HPDE6-E6E7 (cell line): ENCODE data around the gene TIAM2.
"Not testable (repeated sequence)": the region's sequence is repeated elsewhere in the genome, so short reads cannot be mapped to it uniquely, and the experiment has no call there.

Experiments used
- DNase-seq: peaks from one replicate; pipeline ENCODE4 v3.0.0; 2011; ENCODE audit warnings: missing footprints; ENCODE audit errors: extremely low spot score

TIAM2 gene

DNA sequence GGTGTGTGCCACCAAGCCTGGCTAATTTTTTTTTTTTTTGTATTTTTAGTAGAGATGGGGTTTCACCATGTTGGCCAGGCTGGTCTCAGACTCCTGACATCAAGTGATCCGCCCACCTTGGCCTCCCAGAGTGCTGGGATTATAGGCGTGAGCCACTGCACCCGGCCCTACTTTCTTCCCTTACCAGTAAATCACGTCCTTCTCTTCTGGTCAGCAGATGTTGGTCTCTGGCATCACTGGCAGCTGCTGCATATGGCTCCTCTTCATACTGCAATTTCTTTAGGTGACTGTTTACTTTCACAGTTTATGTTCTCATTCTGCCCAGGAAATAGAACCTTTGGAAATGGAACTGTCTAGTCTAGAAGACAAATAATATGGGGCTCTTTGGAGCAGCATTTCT is 235.9 kb downstream of the TIAM2 start:
- DNase-seq: not testable (repeated sequence)

GRCh38 chr6:155232848-155233247 is 237.7 kb downstream of the TIAM2 start:
- no peak for DNase-seq

GRCh38 chr6:155234167-155234566 is 239.1 kb downstream of the TIAM2 start:
- no peak for DNase-seq

- DNase-seq: no peak
Observed at GRCh38 chr6:155234687-155235086, 239.6 kb downstream of the TIAM2 start.

- no peak for DNase-seq
Observed at GRCh38 chr6:155235087-155235486, 240.0 kb downstream of the TIAM2 start.

- DNase-seq: no peak
Observed at GRCh38 chr6:155237613-155238012, 242.5 kb downstream of the TIAM2 start.

DNA sequence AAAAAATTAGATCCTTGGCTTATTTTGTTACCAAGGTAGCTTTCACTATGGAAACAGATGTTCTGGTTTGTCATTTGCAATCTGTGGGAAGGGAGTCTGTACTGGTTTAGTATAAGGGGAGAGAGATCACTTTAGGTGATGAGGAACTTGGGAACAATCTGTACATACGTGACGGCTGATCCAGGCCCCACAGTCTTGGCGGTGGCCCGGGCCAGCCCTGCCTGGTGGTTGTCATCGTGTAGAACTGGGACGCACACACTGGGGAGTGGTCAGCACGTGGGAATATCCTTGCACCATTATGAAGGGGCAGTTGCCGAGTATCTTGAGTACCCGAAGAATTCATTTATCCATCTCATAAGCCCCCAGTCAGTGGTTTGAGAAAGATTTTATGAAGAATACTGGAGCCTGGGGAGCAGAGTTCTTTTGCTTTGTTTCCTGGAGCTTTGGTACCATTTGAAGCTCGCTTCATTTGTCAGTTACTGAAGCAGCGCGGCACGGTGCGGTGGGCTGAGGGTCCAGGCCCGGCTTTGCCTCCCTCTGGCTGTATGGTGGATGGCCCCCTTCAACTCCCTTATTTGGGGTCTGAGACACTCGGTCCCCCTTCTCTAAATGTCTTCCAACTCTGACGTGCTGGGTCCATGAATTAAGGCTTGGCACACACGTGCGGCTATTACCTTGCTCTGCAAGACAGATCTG is 245.9 kb downstream of the TIAM2 start:
- no peak for DNase-seq

DNA sequence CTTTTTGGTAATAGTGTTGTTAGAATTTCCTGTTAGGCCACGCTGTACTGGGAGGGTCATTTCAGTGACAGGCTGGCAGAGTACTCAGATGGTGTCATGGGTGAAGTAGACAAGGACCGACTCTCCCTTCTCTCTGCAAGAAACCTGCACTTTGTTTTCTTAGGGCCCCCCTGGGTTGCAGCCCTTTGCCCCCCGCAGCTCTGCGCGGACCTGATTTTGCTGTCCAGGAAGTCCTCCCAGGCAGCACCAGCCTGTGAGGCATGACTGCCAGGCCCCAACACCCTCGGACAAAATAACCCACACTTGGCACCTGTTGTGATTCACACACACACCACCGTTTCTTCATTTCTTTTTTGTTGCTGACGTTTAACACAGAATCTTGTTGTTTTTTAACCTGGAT is 246.9 kb downstream of the TIAM2 start:
- DNase-seq: no peak

DNA sequence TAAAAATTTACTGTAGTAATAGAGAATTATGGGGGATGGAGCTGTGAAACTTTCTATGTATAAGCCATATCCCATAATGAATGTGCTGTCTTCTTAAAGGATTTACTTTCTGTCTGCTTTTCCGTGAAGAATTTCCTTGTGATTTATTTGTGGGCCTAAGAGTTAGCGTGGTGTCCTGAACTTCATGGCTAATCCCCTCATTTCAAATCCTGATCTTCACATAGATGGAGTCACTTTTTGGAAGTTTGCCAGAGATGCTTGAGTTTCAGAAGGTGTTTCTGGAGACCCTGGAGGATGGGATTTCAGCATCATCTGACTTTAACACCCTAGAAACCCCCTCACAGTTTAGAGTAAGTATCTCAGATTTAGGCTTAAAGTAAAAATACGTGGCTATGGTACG is 249.3 kb downstream of the TIAM2 start:
- DNase-seq: no peak

DNA sequence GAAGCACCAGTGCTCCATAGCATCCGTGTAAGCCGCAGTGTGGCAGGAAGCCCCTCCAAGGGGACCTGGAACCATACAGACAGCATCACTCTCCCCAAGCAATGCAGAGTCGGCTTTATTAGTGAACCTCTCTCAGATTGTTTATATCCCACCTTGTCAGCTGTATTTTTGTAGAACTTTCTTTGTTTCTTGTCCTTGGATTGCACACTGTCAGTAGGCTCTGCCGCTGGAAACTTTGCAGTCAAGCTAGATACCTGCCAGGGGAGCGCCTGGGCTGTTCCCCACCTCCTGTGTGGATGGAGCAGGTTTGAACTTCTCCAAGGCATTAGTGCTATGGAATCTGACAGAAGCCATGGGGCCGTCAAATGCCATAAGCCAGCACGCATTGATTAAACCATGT is 250.1 kb downstream of the TIAM2 start:
- no peak for DNase-seq

GRCh38 chr6:155245831-155246230 is 250.7 kb downstream of the TIAM2 start:
- no peak for DNase-seq

- DNase-seq: no peak
Observed at GRCh38 chr6:155246825-155247224, 251.7 kb downstream of the TIAM2 start.

- no peak for DNase-seq
Observed at GRCh38 chr6:155247618-155248007, 252.5 kb downstream of the TIAM2 start.

- DNase-seq: peak; percentile 38
Observed at GRCh38 chr6:155248008-155249001, 253.2 kb downstream of the TIAM2 start.

GRCh38 chr6:155250701-155251381 is 255.7 kb downstream of the TIAM2 start:
- DNase-seq: no peak

DNA sequence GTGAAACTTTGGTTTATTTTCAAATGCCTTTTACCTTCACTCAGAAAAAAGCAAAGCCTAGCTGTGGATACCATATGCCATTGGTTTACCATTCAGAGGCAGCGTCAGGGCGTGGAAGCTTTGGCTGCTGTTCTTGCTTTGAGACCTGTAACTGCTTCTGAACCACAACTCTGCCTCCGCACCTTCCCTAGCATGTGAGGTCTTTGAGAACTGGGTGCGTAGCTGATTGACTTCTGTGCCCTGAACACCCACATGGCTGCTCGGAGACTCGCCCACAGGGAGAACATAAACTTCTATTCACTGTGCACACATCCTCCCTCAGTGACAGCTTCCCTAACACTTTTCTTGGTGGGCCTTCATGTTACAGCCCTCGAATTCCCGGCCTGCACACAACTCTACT is 257.5 kb downstream of the TIAM2 start:
- no peak for DNase-seq

GRCh38 chr6:155253337-155253736 is 258.2 kb downstream of the TIAM2 start:
- DNase-seq: no peak

DNA sequence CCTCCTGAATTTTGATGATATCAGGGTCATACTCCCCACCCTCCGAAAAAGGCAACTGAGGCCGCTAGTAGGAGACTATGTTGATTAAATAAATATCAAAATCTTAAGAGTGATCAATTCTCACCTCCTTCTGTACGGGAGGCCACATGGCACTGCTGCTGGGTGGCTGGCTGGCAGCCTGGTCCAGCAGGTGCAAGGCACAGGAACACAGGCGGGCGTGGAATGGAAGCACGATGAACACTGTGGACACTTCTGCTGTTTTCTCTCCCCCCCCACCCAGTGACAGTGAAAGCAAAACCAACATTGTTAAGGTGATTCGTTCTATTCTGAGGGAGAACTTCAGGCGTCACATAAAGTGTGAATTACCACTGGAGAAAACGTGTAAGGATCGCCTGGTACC is 259.0 kb downstream of the TIAM2 start:
- no peak for DNase-seq

- no peak for DNase-seq
Observed at GRCh38 chr6:155256122-155256795, 261.1 kb downstream of the TIAM2 start.

DNA sequence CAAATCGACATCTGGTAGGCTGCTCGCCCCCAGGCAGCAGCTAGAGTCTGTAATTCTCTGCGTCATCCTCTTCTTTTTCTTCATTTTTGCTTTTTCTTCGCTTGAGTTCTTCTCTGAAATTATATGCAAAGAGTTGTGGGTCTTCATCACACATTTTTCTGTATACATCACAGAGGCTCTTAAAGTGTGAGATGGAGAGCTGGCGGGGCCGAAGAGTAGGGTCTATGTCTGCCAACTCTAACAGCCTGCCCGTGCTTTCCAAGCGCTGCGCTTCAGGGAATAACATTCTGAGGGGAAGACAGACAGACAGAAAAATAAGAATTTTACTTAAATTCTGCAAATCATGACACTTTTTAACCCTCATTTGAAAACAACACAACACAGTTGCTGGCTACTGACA is 262.7 kb downstream of the TIAM2 start:
- no peak for DNase-seq

DNA sequence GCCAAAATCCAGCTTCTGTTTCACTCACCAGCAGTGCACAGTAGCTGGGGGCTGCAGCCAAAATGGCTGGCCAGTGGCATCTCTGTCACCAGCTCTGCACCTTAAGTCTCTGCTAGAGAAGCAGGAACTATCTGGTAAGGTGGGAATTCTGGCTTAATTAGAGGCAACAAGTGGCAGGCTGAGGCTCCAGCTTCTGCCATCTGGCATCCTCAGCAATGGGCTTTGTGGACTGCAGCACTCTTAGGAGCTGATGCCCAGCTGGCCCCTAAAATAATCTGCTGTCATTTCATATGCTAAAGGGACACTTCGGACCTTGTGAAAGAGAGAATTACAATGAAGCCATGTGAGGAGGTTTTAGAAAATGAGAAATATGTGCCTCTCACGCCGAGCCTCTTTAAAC is 264.1 kb downstream of the TIAM2 start:
- DNase-seq: no peak

DNA sequence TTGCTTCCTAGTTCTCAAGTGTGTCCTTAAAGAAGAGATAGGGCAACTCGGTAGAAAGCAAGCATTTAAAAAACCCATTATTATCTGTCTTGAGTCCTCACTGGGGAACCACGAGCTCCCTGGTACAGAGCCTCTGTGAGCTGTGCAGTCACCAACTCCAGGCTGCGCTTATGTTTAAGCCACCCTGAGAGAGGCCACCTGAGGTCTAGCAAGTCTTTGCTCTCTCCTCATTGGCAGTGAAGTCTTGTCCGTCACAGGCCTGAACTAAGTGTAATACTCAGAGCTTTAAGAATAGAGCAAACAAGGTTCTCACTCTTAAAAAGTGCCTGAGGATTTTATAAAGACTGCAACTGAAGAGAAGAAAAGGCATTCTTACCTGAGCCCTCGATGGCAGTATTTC is 264.8 kb downstream of the TIAM2 start:
- no peak for DNase-seq
